Keratinocyte (primary cell): ENCODE data around the gene ADAM33. TPM values are rescaled to one million over a fixed set of nuclear protein-coding genes. Genes with fewer than 3 reads are reported as not detected.

ENCODE experiments used
- DNase-seq: peaks from one replicate; pipeline ENCODE4 v3.0.0-alpha.2; 2011; ENCODE audit warnings: low read depth, missing footprints, low spot score
- FAIRE-seq: peaks from 2 replicates; lab custom pipeline; 2011; peaks lifted over from hg19 to GRCh38; lab: Jason Lieb, UNC
- H2AFZ ChIP-seq: 2 replicates; pipeline ENCODE4 v1.6.0; 2012; ENCODE audit warnings: low read length, control low read depth, inconsistent platforms; ENCODE audit not compliant: control insufficient read depth
- H3K27ac ChIP-seq: 2 replicates; pipeline ENCODE4 v1.5.1; 2011; ENCODE audit warnings: low read length; ENCODE audit not compliant: control insufficient read depth, insufficient read depth
- H3K27me3 ChIP-seq: 3 replicates; pipeline ENCODE4 v1.6.0; 2011; ENCODE audit warnings: low read length; ENCODE audit not compliant: control insufficient read depth, insufficient read depth; ENCODE audit errors: extremely low read depth
- H3K36me3 ChIP-seq, 2 experiments: 2 replicates in 1 of 2; 3 replicates in 1 of 2; pipeline ENCODE4 v1.5.1; 2011; ENCODE audit warnings: low read length in 2 of 2, mild to moderate bottlenecking in 1 of 2; ENCODE audit not compliant: control insufficient read depth in 2 of 2, insufficient read depth in 2 of 2; ENCODE audit errors: extremely low read depth in 1 of 2
- H3K4me1 ChIP-seq: 3 replicates; pipeline ENCODE4 v1.5.1; 2011; ENCODE audit warnings: low read length; ENCODE audit not compliant: control insufficient read depth, insufficient read depth; ENCODE audit errors: extremely low read depth
- H3K4me2 ChIP-seq: 3 replicates; pipeline ENCODE4 v1.6.0; 2011; ENCODE audit warnings: low read depth, low read length; ENCODE audit not compliant: control insufficient read depth, insufficient read depth; ENCODE audit errors: extremely low read depth
- H3K4me3 ChIP-seq, 3 experiments: fragments of 200-600 bp in 1 of 3; sonication (generic) in 1 of 3; 2 replicates in 2 of 3; 3 replicates in 1 of 3; pipeline ENCODE4 v1.5.1; 2011 to 2016; ENCODE audit warnings: low read length in 3 of 3, mild to moderate bottlenecking in 3 of 3, control low read depth in 2 of 3, inconsistent platforms in 1 of 3, low read depth in 1 of 3, mixed read lengths in 1 of 3, mixed run types in 1 of 3, moderate library complexity in 1 of 3; ENCODE audit not compliant: control insufficient read depth in 2 of 3, insufficient read depth in 2 of 3; ENCODE audit errors: extremely low read depth in 1 of 3
- H3K79me2 ChIP-seq: 2 replicates; pipeline ENCODE4 v1.6.0; 2012; ENCODE audit warnings: low read length; ENCODE audit not compliant: control insufficient read depth, insufficient read depth
- H3K9ac ChIP-seq: 3 replicates; pipeline ENCODE4 v1.6.0; 2011; ENCODE audit warnings: low read length; ENCODE audit not compliant: control insufficient read depth, insufficient read depth; ENCODE audit errors: extremely low read depth
- H3K9me1 ChIP-seq: 3 replicates; pipeline ENCODE4 v1.6.0; 2011; ENCODE audit warnings: low read length; ENCODE audit not compliant: control insufficient read depth, insufficient read depth; ENCODE audit errors: extremely low read depth
- H3K9me3 ChIP-seq: 2 replicates; pipeline ENCODE4 v1.5.1; 2012; ENCODE audit warnings: low read depth, low read length; ENCODE audit not compliant: control insufficient read depth
- H4K20me1 ChIP-seq: 3 replicates; pipeline ENCODE4 v1.6.0; 2011; ENCODE audit warnings: low read length; ENCODE audit not compliant: control insufficient read depth, insufficient read depth; ENCODE audit errors: extremely low read depth
- EZH2 ChIP-seq: IDR thresholded peaks from one replicate; pipeline ENCODE4 v1.6.1; 2012; ENCODE audit warnings: inconsistent platforms, mild to moderate bottlenecking, low read length, moderate library complexity
- dilution Hi-C: fragments of 300-500 bp; cut with MboI; formaldehyde crosslinking; loops from one replicate; pipeline ENCODE4 v1.7.0; 2020; ENCODE audit warnings: low sequenced_read_pairs; ENCODE audit not compliant: extremely low pct_ligation_motif_present
- polyA plus RNA-seq, 5 experiments: library from polyadenylated mRNA; depleted of rRNA in 3 of 5; stranded (reverse) in 3 of 5; stranded (forward) in 1 of 5; unstranded in 1 of 5; fragments of >200 nt; gene quantifications; 1 replicate in 1 of 5; 2 replicates in 3 of 5; 3 replicates in 1 of 5; pipeline versions ENCODE4 v1.2.1 to v1.2.3, GENCODE V29; 2011 to 2012; ENCODE audit warnings: missing spikeins in 2 of 5, low read depth in 1 of 5, low replicate concordance in 1 of 5
- TF ChIP-seq, protein P1 (sequence below), 3 experiments: IDR thresholded peaks in 1 of 3; conservative IDR thresholded peaks in 1 of 3; optimal IDR thresholded peaks in 1 of 3; 2 replicates in 2 of 3; 3 replicates in 1 of 3; pipeline versions ENCODE3 to v1.5.1; 2011; ENCODE audit warnings: low read length in 3 of 3, mild to moderate bottlenecking in 3 of 3, moderate library complexity in 2 of 3, control low read depth in 1 of 3, inconsistent platforms in 1 of 3; ENCODE audit not compliant: insufficient read depth in 2 of 3; ENCODE audit errors: extremely low read depth in 1 of 3

ADAM33 gene
- polyA plus RNA-seq, 1 donor (not counting 4 experiments of a cell fraction or from before 2014, with no cell fraction given): not detected

DNA sequence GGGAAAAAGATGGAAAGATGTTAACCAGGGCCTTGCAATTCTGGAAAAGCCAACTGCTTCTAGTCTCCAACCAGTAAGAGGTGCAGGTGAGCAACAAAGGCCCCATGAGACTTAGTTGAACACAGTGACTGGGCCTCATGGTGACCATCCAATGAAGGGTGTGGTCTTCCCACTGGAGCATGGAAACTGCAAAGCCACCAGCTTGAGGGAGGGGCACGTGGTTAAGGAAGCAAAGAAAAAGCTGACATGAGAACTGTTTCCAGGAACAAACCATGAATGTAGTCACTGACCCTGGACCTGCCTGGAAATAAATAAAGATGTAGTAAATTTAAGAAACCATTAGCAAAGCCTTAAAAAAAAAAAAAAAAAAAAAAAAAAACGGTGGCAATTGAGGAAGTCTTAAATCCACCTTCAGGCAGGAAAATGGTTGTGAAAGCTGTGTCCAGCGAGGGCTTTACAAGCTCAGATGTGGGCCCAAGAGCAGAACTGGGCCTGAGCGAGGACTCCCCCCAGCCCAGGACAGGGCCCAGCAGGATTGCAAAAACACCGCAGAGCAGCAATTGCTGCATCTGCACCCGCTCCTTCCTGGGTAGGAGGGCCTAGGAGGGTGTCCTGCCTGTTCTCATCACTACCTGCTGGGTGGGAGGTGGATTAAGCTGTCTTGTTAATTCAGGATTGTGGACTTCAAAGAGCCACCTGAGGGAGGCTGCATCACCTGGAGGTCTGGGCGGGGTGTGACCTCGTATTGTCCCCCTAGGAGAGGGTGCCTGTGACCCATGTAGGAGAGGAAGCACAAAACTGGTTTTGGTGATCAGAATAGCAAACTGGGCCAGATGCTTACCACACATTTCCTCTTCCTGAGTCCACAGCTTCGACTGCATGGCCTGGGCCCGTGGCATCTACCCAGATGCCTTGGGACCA is 28.9 kb downstream of the ADAM33 start:
- peaks cover 9% of the 10 kb centered on the region for H3K27me3 ChIP-seq
- H4K20me1 ChIP-seq: no peaks in the 10 kb centered on the region
- DNase-seq: no peak
- no peak overlapping the region for H3K9ac ChIP-seq
- no peak overlapping the region for H3K27ac ChIP-seq
- no peaks in the 10 kb centered on the region for H3K9me3 ChIP-seq
- TF ChIP-seq EZH2: no peak
- TF ChIP-seq, protein P1, sequence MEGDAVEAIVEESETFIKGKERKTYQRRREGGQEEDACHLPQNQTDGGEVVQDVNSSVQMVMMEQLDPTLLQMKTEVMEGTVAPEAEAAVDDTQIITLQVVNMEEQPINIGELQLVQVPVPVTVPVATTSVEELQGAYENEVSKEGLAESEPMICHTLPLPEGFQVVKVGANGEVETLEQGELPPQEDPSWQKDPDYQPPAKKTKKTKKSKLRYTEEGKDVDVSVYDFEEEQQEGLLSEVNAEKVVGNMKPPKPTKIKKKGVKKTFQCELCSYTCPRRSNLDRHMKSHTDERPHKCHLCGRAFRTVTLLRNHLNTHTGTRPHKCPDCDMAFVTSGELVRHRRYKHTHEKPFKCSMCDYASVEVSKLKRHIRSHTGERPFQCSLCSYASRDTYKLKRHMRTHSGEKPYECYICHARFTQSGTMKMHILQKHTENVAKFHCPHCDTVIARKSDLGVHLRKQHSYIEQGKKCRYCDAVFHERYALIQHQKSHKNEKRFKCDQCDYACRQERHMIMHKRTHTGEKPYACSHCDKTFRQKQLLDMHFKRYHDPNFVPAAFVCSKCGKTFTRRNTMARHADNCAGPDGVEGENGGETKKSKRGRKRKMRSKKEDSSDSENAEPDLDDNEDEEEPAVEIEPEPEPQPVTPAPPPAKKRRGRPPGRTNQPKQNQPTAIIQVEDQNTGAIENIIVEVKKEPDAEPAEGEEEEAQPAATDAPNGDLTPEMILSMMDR (optimal IDR thresholded peaks at IDR 0.05 in 1 of 3, IDR thresholded peaks at IDR 0.05 in 1 of 3, conservative IDR thresholded peaks at IDR 0.05 in 1 of 3; ENCODE audit: extremely low read depth in 1 of 3, insufficient read depth in 2 of 3, low read length in 3 of 3): no peak
- dilution Hi-C loops: no loop called here
- no peaks in the 10 kb centered on the region for H3K9me1 ChIP-seq
- H3K4me1 ChIP-seq: no peaks in the 10 kb centered on the region
- H3K79me2 ChIP-seq: no peaks in the 10 kb centered on the region
- no peak for FAIRE-seq
- no peak overlapping the region for H3K4me2 ChIP-seq
- H3K36me3 ChIP-seq: peaks cover 0 to 1% of the 10 kb centered on the region in 2 experiments
- no peak overlapping the region for H3K4me3 ChIP-seq
- no peak overlapping the region for H2AFZ ChIP-seq

DNA sequence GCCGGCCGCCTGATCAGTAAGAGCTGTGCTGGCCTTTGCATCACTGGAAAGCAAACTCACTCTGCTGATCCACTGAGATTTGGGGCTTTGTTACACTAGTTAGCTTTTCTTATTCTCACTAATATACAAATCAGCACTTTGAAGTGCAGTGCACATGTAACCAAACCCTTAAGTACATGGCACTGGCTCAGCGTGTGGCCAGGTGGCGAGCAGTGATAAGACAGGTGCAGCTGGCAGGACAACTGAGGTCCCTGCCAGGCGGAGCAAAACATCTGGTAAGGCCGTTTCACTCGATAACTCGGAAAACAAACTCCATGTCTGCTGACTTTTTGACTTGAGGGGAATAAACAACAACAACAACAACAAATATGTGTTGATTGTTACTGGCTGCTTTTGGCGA is 29.6 kb downstream of the ADAM33 start:
- H3K4me3 ChIP-seq: no peak overlapping the region
- H3K9me3 ChIP-seq: no peaks in the 10 kb centered on the region
- no peak for FAIRE-seq
- H3K9me1 ChIP-seq: no peaks in the 10 kb centered on the region
- peaks cover 4% of the 10 kb centered on the region for H3K27me3 ChIP-seq
- DNase-seq: no peak
- peaks cover 0 to 1% of the 10 kb centered on the region in 2 experiments for H3K36me3 ChIP-seq
- no peaks in the 10 kb centered on the region for H3K4me1 ChIP-seq
- H3K79me2 ChIP-seq: no peaks in the 10 kb centered on the region
- TF ChIP-seq, protein P1 (optimal IDR thresholded peaks at IDR 0.05 in 1 of 3, IDR thresholded peaks at IDR 0.05 in 1 of 3, conservative IDR thresholded peaks at IDR 0.05 in 1 of 3; ENCODE audit: extremely low read depth in 1 of 3, insufficient read depth in 2 of 3, low read length in 3 of 3): no peak
- no peak for TF ChIP-seq EZH2
- dilution Hi-C loops: no loop called here
- H3K27ac ChIP-seq: no peak overlapping the region
- H4K20me1 ChIP-seq: no peaks in the 10 kb centered on the region
- no peak overlapping the region for H2AFZ ChIP-seq
- H3K9ac ChIP-seq: no peak overlapping the region
- no peak overlapping the region for H3K4me2 ChIP-seq
